ENCODE results near the gene CAMKMT.

Gene CAMKMT

DNA sequence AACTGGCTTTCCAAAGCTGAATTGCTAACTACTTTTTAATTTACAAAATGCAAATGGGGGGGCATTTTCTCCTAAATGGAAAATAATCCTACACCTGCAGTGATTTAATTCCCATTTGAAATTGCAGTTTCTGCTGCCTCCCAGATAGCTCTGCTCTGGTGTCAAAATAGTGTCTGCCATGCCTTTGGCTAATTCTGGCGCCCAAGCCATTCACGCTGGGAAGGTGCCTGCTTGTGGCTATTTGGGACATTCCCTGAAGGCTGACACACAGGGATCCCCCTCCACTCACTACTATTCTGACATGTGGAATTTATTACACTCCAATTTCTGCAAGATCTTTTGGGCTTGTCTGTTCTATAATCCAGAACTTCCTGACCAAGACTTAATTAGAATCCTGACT lies 451.4 kb downstream of the CAMKMT start:
- DNase-seq (ENCODE audit: low spot score): no peak
- TF ChIP-seq, protein P1, sequence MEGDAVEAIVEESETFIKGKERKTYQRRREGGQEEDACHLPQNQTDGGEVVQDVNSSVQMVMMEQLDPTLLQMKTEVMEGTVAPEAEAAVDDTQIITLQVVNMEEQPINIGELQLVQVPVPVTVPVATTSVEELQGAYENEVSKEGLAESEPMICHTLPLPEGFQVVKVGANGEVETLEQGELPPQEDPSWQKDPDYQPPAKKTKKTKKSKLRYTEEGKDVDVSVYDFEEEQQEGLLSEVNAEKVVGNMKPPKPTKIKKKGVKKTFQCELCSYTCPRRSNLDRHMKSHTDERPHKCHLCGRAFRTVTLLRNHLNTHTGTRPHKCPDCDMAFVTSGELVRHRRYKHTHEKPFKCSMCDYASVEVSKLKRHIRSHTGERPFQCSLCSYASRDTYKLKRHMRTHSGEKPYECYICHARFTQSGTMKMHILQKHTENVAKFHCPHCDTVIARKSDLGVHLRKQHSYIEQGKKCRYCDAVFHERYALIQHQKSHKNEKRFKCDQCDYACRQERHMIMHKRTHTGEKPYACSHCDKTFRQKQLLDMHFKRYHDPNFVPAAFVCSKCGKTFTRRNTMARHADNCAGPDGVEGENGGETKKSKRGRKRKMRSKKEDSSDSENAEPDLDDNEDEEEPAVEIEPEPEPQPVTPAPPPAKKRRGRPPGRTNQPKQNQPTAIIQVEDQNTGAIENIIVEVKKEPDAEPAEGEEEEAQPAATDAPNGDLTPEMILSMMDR (IDR thresholded peaks at IDR 0.05): no peak
- Histone ChIP-seq H3K27ac (no peak overlapping the region), H3K4me3 (no peak overlapping the region)

DNA sequence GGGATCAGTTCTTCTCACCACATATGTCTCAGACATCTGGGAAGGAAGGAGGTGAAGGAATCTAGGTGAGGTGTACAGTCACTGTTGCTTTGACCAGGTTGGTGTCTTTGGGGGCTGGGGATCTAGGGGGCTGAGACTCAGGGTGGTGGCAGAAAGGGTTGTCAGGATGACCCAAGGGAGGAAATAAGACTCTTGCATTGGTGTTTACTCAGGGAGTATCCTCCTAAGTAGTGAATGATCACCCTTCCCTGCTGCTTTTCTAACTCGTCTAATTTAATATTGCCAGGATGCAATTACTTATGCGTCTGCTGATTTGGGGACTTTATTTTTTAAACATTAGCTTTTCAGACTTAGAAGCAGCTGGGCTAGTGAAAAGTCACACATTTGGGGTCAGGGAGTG lies 451.9 kb downstream of the CAMKMT start:
- DNase-seq (ENCODE audit: low spot score): peak; percentile 17
- Histone ChIP-seq H3K27ac (no peak overlapping the region), H3K4me3 (no peak overlapping the region)
- TF ChIP-seq, protein P1 (IDR thresholded peaks at IDR 0.05): no peak

GRCh38 chr2:44817256-44817655 lies 455.5 kb downstream of the CAMKMT start:
- DNase-seq (ENCODE audit: low spot score): peak; percentile 26
- no peak overlapping the region for H3K4me3 ChIP-seq
- H3K27ac ChIP-seq: no peak overlapping the region
- TF ChIP-seq, protein P1 (IDR thresholded peaks at IDR 0.05): no peak

- Histone ChIP-seq H3K4me3 (no peak overlapping the region), H3K27ac (no peak overlapping the region)
- DNase-seq (ENCODE audit: low spot score): no peak
- TF ChIP-seq, protein P1 (IDR thresholded peaks at IDR 0.05): no peak
These were observed 456.1 kb downstream of the CAMKMT start for GRCh38 chr2:44817673-44818335.

- TF ChIP-seq, protein P1 (IDR thresholded peaks at IDR 0.05): no peak
- Histone ChIP-seq H3K4me3 (no peak overlapping the region), H3K27ac (no peak overlapping the region)
- peak; percentile 8 for DNase-seq (ENCODE audit: low spot score)
These were observed 457.3 kb downstream of the CAMKMT start for GRCh38 chr2:44819061-44819460.

DNA sequence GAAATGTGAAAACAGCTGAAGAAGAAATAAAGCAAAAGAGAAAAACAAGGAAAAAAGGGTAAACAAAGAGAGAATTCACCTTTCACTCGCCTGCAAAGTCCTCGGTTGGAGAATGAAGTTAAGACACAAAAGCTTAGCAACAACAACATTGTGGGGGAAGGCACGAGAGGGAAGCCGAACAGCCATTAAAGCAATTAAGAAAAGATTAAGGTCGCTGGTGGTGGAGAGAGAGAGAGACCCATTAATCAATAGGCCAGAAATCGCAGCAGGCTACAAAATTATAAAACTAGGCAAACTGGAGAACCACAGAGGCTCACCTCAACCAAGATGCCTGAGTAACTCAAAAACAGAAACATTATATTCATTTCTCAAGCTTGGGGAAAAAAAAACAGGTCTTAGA lies 459.8 kb downstream of the CAMKMT start:
- TF ChIP-seq, protein P1 (IDR thresholded peaks at IDR 0.05): no peak
- H3K27ac ChIP-seq: no peak overlapping the region
- DNase-seq (ENCODE audit: low spot score): no peak

GRCh38 chr2:44822174-44822573 lies 460.4 kb downstream of the CAMKMT start:
- H3K4me3 ChIP-seq: no peak overlapping the region
- no peak for DNase-seq (ENCODE audit: low spot score)
- H3K27ac ChIP-seq: no peak overlapping the region
- TF ChIP-seq, protein P1 (IDR thresholded peaks at IDR 0.05): no peak

More for the DNA sequence above, 459.8 kb downstream of the CAMKMT start:
- no peak overlapping the region for H3K4me3 ChIP-seq
